ENCODE results near the gene IFNAR1. TPM values are rescaled to one million over a fixed set of nuclear protein-coding genes. Genes with fewer than 3 reads are reported as not detected.

The IFNAR1 gene
- total RNA-seq, 1 experiment from 2014 or later = 14.2 TPM

GRCh38 chr21:33401630-33401992 is 76.8 kb downstream of the IFNAR1 start:
- no peaks in the 10 kb centered on the region for H3K9me3 ChIP-seq (ENCODE audit: control insufficient read depth, low read depth, low read length)
- H4K8ac ChIP-seq (replicated peaks; ENCODE audit: insufficient read length, low read depth, low read length) = no peak overlapping the region
- Mint-ChIP-seq H3K4me3 (no peak overlapping the region), H3K27me3 (ENCODE audit: low read depth) (peaks cover 6% of the 10 kb centered on the region), H3K4me1 (peaks cover 11 to 15% of the 10 kb centered on the region in 2 experiments), H3K27ac (no peak overlapping the region), H3K36me3 (ENCODE audit: insufficient read depth in 1 of 3, low read depth in 3 of 3) (peaks cover 0 to 10% (median 8%) of the 10 kb centered on the region in 3 experiments; a peak in 5 of 7 replicates), H3K9me3 (no peaks in the 10 kb centered on the region; a peak in 1 of 5 replicates)
- TF ChIP-seq CTCF (conservative IDR thresholded peaks at IDR 0.05) = no peak
- no peaks in the 10 kb centered on the region for H3K27me3 ChIP-seq (ENCODE audit: insufficient read depth, low read length)
- no peak for DNase-seq
- no peak overlapping the region for H3T11ph ChIP-seq (ENCODE audit: low read length)
- no peaks in the 10 kb centered on the region for H4K20me1 ChIP-seq (ENCODE audit: control insufficient read depth, insufficient read depth, insufficient read length)
- H3K27ac ChIP-seq (ENCODE audit: insufficient read length, low read depth, low read length) = no peak overlapping the region
- H4K91ac ChIP-seq (ENCODE audit: insufficient read length, low read depth, low read length) = no peak overlapping the region
- H2BK12ac ChIP-seq (ENCODE audit: insufficient read length, low read depth, low read length) = no peak overlapping the region
- peaks cover 12% of the 10 kb centered on the region for H3K23me2 ChIP-seq (ENCODE audit: insufficient read length, low read depth, low read length, poor library complexity, severe bottlenecking)
- H4K5ac ChIP-seq (ENCODE audit: insufficient read length, low read depth, low read length) = no peak overlapping the region
- no peak overlapping the region for H3K9ac ChIP-seq (ENCODE audit: extremely low read depth, insufficient read length, low read length)
- no peaks in the 10 kb centered on the region for H3K79me1 ChIP-seq (ENCODE audit: insufficient read depth, low read depth, low read length, poor library complexity, severe bottlenecking)
- H2BK15ac ChIP-seq (ENCODE audit: low read depth, low read length) = no peak overlapping the region
- H3K79me2 ChIP-seq (ENCODE audit: insufficient read depth, low read length) = peaks cover 5% of the 10 kb centered on the region; the same call in 1 of the 2 replicates
- peaks cover 4% of the 10 kb centered on the region; the same call in 1 of the 2 replicates for H3K4me1 ChIP-seq (ENCODE audit: insufficient read depth, low read length)
- no peak overlapping the region for H3K14ac ChIP-seq (ENCODE audit: insufficient read depth, low read length)
- H3K4ac ChIP-seq (ENCODE audit: low read depth, low read length) = no peak overlapping the region
- H3K23ac ChIP-seq (ENCODE audit: insufficient read length, low read depth, low read length) = no peak overlapping the region
- H2BK20ac ChIP-seq (ENCODE audit: low read depth, low read length, poor library complexity, severe bottlenecking) = no peak overlapping the region
- H2BK5ac ChIP-seq (ENCODE audit: insufficient read length, low read length) = no peak overlapping the region
- H3K56ac ChIP-seq (ENCODE audit: insufficient read length, low read depth, low read length) = no peak overlapping the region
- H2BK120ac ChIP-seq (ENCODE audit: low read depth, low read length, poor library complexity, severe bottlenecking) = no peak overlapping the region
- no CpG with 5 or more reads among the region's 6 CpGs for WGBS (ENCODE audit: extremely low coverage, insufficient read length, low lambda C conversion rate)
- H2AK5ac ChIP-seq (ENCODE audit: insufficient read length, low read length) = no peak overlapping the region
- no peak overlapping the region for H2AFZ ChIP-seq (ENCODE audit: low read length)
- H3K4me2 ChIP-seq (ENCODE audit: insufficient read depth, insufficient read length, low read length) = no peak overlapping the region
- no peak overlapping the region for H3K18ac ChIP-seq (ENCODE audit: insufficient read length, low read depth, low read length)
